A549 treated with CpdA at 1 μM for 4 hours (cell line): ENCODE measurements around the gene ZNF79. TPM values are rescaled to one million over a fixed set of nuclear protein-coding genes. Genes with fewer than 3 reads are reported as not detected.

ENCODE experiments used
- total RNA-seq: library from RNA; stranded (reverse); fragments of 200-300 nt; extraction: Qiagen RNA extraction; gene quantifications from 5 replicates; pipeline ENCODE4 v1.2.3, GENCODE V29; 2022; ENCODE audit warnings: low read depth

ZNF79 gene
- 5.6 to 6.2 TPM (median 5.9 TPM) in 5 replicates for total RNA-seq

DNA sequence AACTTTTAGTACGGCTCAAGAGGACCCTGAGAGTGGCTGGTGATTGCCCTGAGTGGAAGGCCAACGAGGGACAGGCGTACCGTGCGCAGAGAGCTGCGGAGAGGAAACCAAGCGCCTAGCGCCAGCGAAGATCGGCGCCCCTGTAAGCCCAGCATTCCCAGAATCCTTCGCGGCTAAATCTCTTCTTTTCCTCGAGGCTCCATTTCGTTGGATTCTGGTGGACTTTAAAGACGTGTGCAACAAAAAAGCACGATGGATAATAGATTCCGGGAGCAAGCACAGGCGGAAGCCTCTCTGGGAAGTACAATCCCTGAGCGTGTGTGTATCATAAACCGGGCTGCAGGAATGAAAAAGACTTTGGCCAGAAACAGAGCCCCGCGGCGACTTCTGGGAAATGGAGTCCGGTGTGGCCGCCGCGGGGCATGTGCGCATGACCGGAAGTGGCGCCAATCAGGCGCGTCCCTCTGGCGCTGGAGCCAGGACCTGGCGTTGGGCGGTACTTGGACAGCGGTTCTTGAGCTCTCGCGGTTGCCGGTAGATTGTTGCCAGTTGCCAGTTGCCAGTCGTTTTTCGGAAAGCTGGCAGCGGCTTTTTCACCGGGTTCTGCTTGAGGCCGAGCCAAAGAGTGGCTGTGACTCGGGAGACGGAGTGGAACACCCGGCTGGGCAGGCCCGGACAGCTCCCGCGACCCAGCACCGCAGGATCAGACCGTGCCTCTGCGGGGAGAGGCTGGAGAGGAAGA lies at the start of gene ZNF79:
ZNF79 (plus strand) TSS at position 449 of the 742 bp plus-strand sequence. CDS start 406 bp downstream, outside the sequence.

DNA sequence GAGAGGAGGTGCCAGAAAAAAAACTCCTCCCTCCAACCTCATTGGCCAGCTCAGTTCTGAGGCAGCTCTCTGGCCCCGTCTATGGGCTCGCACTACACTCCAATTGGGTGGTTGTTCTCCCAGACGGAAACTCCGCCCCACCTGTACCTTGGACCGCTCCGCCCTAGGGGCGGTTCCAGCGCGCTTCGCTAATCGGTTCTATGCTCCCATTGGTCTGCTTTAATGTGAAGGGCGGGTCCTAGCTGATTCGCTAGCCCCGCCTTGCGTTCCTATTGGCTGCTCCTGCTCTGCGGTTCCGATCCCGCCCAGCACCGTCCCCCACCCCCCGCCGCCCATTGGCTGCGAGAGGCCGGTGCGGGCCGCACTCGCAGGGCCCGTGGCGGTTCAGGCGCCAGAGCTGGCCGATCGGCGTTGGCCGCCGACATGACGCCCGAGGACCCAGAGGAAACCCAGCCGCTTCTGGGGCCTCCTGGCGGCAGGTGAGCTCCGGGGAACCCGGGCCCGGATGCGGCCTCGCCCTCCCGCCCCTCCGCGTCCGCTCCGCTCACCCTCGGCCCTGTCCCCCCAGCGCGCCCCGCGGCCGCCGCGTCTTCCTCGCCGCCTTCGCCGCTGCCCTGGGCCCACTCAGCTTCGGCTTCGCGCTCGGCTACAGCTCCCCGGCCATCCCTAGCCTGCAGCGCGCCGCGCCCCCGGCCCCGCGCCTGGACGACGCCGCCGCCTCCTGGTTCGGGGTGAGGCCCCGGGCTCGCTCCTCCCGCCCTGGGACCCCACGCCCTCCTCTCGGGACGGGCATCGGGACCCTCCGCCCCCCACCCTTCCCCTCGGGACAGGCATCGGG lies 27.2 kb upstream of the ZNF79 start, which contains the start of gene SLC2A8:
SLC2A8 (plus strand) TSS at position 362 of the 838 bp plus-strand sequence; CDS start at position 424, 62 bp downstream.

DNA sequence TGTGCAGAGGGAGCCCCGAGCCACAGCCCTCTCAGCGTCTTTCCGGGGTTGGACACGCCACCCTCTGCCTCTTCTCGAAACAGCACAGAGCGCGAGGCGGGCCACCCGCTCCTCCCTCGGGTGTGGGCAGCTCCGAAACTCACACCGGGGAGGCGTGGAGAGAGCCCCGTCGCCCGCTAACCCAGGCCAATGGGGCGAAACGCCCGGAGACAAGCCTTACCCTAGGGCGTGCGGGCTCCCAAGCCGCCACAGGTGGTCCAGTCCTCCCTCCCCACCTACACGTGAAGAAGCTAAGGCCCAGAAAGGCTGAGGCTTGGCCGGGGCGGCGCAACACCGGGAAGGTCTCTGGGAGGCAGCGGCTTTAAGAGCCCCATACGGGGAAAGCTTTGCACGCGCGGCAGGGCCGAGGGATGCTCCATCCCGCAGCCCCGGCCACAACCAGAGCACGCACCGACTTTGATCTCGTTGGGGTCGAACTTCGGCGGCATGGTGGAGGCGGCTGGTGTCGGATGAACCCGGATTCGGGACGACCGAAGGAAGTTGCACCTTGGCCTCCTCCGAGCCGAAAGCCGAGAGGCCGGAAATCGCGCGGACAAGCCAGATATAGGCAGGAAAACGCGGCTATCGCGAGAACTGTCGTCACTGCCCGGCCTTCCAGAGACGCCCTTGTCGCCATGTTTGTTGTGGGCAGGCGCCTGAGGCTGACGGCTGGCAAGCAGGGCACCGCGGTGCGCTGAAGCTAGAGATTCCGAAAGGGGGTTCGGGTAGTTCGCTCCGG lies 26.8 kb downstream of the ZNF79 start, which contains the start of the genes LRSAM1 and RPL12:
LRSAM1 (plus strand) TSS at position 681 of the 778 bp plus-strand sequence. CDS start 3,018 bp downstream, outside the sequence.
RPL12 (minus strand) TSS at position 577 of the 778 bp plus-strand sequence; CDS start at position 488, 89 bp downstream.

Other genes starting within 250 kb of the ZNF79 start
- 2.0 to 4.8 TPM (median 2.5 TPM) in 5 replicates for gene GARNL3, start 159.6 kb upstream of the ZNF79 start, total RNA-seq
- 11.2 to 15.4 TPM (median 14.6 TPM) in 5 replicates for gene SLC2A8, start 27.2 kb upstream of the ZNF79 start, total RNA-seq
- gene RPL12, start 27.0 kb downstream of the ZNF79 start, total RNA-seq, result 2,700 to 2,873 TPM (median 2,816 TPM) in 5 replicates
- gene LRSAM1, start 27.1 kb downstream of the ZNF79 start, total RNA-seq, result 9.0 to 11.5 TPM (median 9.4 TPM) in 5 replicates
- gene STXBP1, start 187.9 kb downstream of the ZNF79 start, total RNA-seq, result 16.1 to 18.6 TPM (median 17.9 TPM) in 5 replicates